ENCODE results near the gene GFM2.
A peak's percentile ranks its signal among the peaks of the same experiment; 100 is the strongest.
"Not testable (repeated sequence)": the region's sequence is repeated elsewhere in the genome, so short reads cannot be mapped to it uniquely, and the experiment has no call there.

GFM2 gene

GRCh38 chr5:74722271-74722670 lies 44.6 kb downstream of the GFM2 start:
- DNase-seq (ENCODE audit: low read depth in 2 of 2): no peak

GRCh38 chr5:74717596-74717995 lies 49.3 kb downstream of the GFM2 start:
- no peak for DNase-seq (ENCODE audit: low read depth in 2 of 2)

- DNase-seq (ENCODE audit: low read depth in 2 of 2): no peak
These were observed 73.7 kb downstream of the GFM2 start for GRCh38 chr5:74693191-74693590.

- DNase-seq (ENCODE audit: low read depth in 2 of 2): no peak
These were observed 79.8 kb downstream of the GFM2 start for GRCh38 chr5:74686962-74687751.

- no peak for DNase-seq (ENCODE audit: low read depth in 2 of 2)
These were observed 80.8 kb downstream of the GFM2 start for GRCh38 chr5:74685979-74686631.

- DNase-seq (ENCODE audit: low read depth in 2 of 2): peak; percentile 72 to 82
These were observed 81.7 kb downstream of the GFM2 start, which contains the start of gene HEXB for GRCh38 chr5:74684900-74685851. HEXB (plus strand) TSS chr5:74685233; CDS start chr5:74685261, 28 bp downstream.

GRCh38 chr5:74679966-74680365 lies 87.0 kb downstream of the GFM2 start:
- DNase-seq (ENCODE audit: low read depth in 2 of 2): no peak

GRCh38 chr5:74679300-74679699 lies 87.6 kb downstream of the GFM2 start:
- DNase-seq (ENCODE audit: low read depth in 2 of 2): not testable (repeated sequence)

- DNase-seq (ENCODE audit: low read depth in 2 of 2): not testable (repeated sequence)
These were observed 88.8 kb downstream of the GFM2 start for GRCh38 chr5:74678123-74678522.

- not testable (repeated sequence) for DNase-seq (ENCODE audit: low read depth in 2 of 2)
These were observed 90.5 kb downstream of the GFM2 start for GRCh38 chr5:74676466-74676865.

GRCh38 chr5:74673011-74673790 lies 93.7 kb downstream of the GFM2 start:
- DNase-seq (ENCODE audit: low read depth in 2 of 2): no peak

- DNase-seq (ENCODE audit: low read depth in 2 of 2): no peak
These were observed 94.6 kb downstream of the GFM2 start for GRCh38 chr5:74672215-74672877.

Measured in activated CD4-positive, alpha-beta T cell treated with anti-CD3 and anti-CD28 coated beads for 24 hours (primary cell).